Naive thymus-derived CD4-positive, alpha-beta T cell (primary cell): Measurements from ENCODE around the gene OR7A10. TPM values are rescaled to one million over a fixed set of nuclear protein-coding genes. Genes with fewer than 3 reads are reported as not detected.

Source experiments
- ATAC-seq: fragments of 150-1000 bp; cut with Tn5 transposase; 2 replicates; pipeline ENCODE4 v1.10.0; 2021; ENCODE audit warnings: mild to moderate bottlenecking, moderate library complexity
- CTCF ChIA-PET: fragments of 350-600 bp; sonication (Branson Sonifier 250); formaldehyde crosslinking; loops from one replicate; lab custom pipeline; 2021; ENCODE audit warnings: antibody characterized with exemption; lab: Charles Lee
- POLR2A ChIA-PET: fragments of 350-600 bp; sonication (Branson Sonifier 250); formaldehyde crosslinking; loops from one replicate; lab custom pipeline; 2021; ENCODE audit warnings: antibody characterized with exemption, inconsistent platforms; lab: Charles Lee
- DNase-seq, 9 donors: peaks; one replicate each; pipeline versions ENCODE4 v3.0.0 to v3.0.0-alpha.2; 2020 to 2022; ENCODE audit warnings: mixed read lengths in 1 of 9
- H3K27ac ChIP-seq: one replicate; pipeline ENCODE4 v1.7.0; 2013; ENCODE audit warnings: mild to moderate bottlenecking, low read depth, low read length, moderate library complexity
- H3K27me3 ChIP-seq, 2 donors: one replicate each; pipeline ENCODE4 v1.7.0; 2013; ENCODE audit warnings: low read length in 2 of 2, mild to moderate bottlenecking in 2 of 2, moderate library complexity in 2 of 2; ENCODE audit not compliant: control insufficient read depth in 2 of 2, insufficient read depth in 2 of 2
- H3K36me3 ChIP-seq, 3 experiments: 1 replicate in 2 of 3; 2 replicates in 1 of 3; pipeline ENCODE4 v1.7.0; 2013; ENCODE audit warnings: low read length in 3 of 3, mild to moderate bottlenecking in 3 of 3, moderate library complexity in 1 of 3; ENCODE audit not compliant: insufficient read depth in 3 of 3, control insufficient read depth in 2 of 3
- H3K4me1 ChIP-seq, 2 donors: one replicate each; pipeline ENCODE4 v1.7.0; 2013; ENCODE audit warnings: low read length in 2 of 2, mild to moderate bottlenecking in 2 of 2, moderate library complexity in 1 of 2; ENCODE audit not compliant: control insufficient read depth in 2 of 2, insufficient read depth in 2 of 2
- H3K4me3 ChIP-seq: 2 replicates; pipeline ENCODE4 v1.7.0; 2013; ENCODE audit warnings: mild to moderate bottlenecking, low read length
- H3K9me3 ChIP-seq, 3 experiments: 1 replicate in 2 of 3; 2 replicates in 1 of 3; pipeline ENCODE4 v1.7.0; 2013; ENCODE audit warnings: low read length in 3 of 3; ENCODE audit not compliant: control insufficient read depth in 2 of 3
- H3K27ac Mint-ChIP-seq, 9 donors: one replicate each; pipeline ENCODE4 v1.8.0; 2020 to 2022; ENCODE audit warnings: mixed read lengths in 9 of 9, mild to moderate bottlenecking in 8 of 9, moderate library complexity in 5 of 9, inconsistent platforms in 2 of 9
- H3K27me3 Mint-ChIP-seq, 5 donors: one replicate each; pipeline ENCODE4 v1.8.0; 2021 to 2022; ENCODE audit warnings: mixed read lengths in 5 of 5, mild to moderate bottlenecking in 1 of 5
- H3K36me3 Mint-ChIP-seq, 5 donors: one replicate each; pipeline ENCODE4 v1.8.0; 2020 to 2022; ENCODE audit warnings: mixed read lengths in 5 of 5, mild to moderate bottlenecking in 3 of 5, inconsistent platforms in 1 of 5
- H3K4me1 Mint-ChIP-seq, 7 donors: one replicate each; pipeline ENCODE4 v1.8.0; 2020 to 2022; ENCODE audit warnings: mixed read lengths in 7 of 7, mild to moderate bottlenecking in 3 of 7, inconsistent platforms in 1 of 7
- H3K4me3 Mint-ChIP-seq, 10 donors: one replicate each; pipeline ENCODE4 v1.8.0; 2020 to 2022; ENCODE audit warnings: mild to moderate bottlenecking in 10 of 10, mixed read lengths in 10 of 10, moderate library complexity in 6 of 10, inconsistent platforms in 2 of 10
- H3K9me3 Mint-ChIP-seq, 11 donors: one replicate each; pipeline ENCODE4 v1.8.0; 2020 to 2022; ENCODE audit warnings: mixed read lengths in 11 of 11, mild to moderate bottlenecking in 4 of 11, inconsistent platforms in 1 of 11, moderate library complexity in 1 of 11
- intact Hi-C, 2 donors: fragments of 100-400 bp; cut with micrococcal nuclease; formaldehyde crosslinking; loops; one replicate each; pipeline ENCODE4 v1.15.1; 2023
- polyA plus RNA-seq, 2 donors: library from polyadenylated mRNA; unstranded; fragments of 300-500 nt; fragmentation: Illumina TruSeq; gene quantifications; one replicate each; pipeline ENCODE4 v1.2.3, GENCODE V29; 2021
- total RNA-seq, 6 experiments: library from RNA in 5 of 6; stranded (reverse) in 5 of 6; gene quantifications; 1 replicate in 5 of 6; 2 replicates in 1 of 6; pipeline ENCODE4 v1.2.3 and lab custom pipeline; 2021 to 2026

The OR7A10 gene
- total and polyA plus RNA-seq, 7 experiments from 2014 or later = not detected

DNA sequence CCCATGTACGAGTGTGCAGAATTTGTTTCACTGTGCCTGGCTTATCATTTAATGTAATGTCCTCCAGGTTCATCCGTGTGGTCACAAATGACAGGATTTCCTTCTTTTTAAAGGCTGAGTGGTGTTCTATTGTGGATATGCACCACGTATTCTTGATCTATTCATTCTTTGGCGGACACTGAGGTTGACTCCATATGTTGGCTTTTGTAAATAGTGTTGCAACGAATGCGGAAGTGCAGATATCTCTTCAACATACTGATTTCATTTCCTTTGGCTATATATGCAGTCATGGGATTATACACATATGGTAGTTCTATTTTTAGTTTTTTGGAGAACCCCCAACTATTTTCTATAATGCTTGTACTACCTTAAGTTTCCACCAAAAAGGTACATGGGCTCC is 26.8 kb downstream of the OR7A10 start:
- POLR2A ChIA-PET = no interaction called here
- Mint-ChIP-seq H3K4me3 (no peak overlapping the region), H3K27me3 (peaks cover 4 to 44% (median 42%) of the 10 kb centered on the region in 5 donors)

DNA sequence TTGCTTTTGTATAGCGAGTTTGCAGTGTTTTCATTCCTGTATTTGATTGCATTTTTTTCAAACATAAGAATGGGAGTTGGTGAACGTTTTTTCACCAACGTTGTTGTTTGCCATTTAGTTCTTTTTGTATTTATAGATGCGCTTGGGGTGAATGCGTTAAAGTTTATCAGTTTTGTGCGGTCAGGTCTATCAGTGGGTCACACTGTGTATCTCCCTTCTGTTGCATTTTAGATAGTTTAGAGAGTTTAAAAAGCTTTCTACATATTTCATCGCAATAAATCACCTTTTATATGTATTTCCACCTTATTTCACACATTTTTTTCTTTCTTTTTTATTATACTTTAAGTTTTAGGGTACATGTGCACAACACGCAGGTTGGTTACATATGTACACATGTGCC is 30.1 kb downstream of the OR7A10 start:
- H3K4me1 Mint-ChIP-seq = peaks cover 0 to 3% (median 0%) of the 10 kb centered on the region in 7 donors
- H3K9me3 Mint-ChIP-seq = peaks cover 0 to 4% (median 0%) of the 10 kb centered on the region in 11 donors
- Histone ChIP-seq H3K4me3 (no peak overlapping the region), H3K27ac (no peak overlapping the region), H3K9me3 (no peaks in the 10 kb centered on the region), H3K27me3 (no peaks in the 10 kb centered on the region), H3K4me1 (no peaks in the 10 kb centered on the region), H3K36me3 (no peaks in the 10 kb centered on the region)
- POLR2A ChIA-PET = no interaction called here
- no peak for DNase-seq
- no peak overlapping the region for H3K27ac Mint-ChIP-seq
- no peak for ATAC-seq
- intact Hi-C loops = no loop called here
- CTCF ChIA-PET = no interaction called here
- H3K27me3 Mint-ChIP-seq = peaks cover 0 to 22% (median 11%) of the 10 kb centered on the region in 5 donors
- peaks cover 0 to 3% (median 0%) of the 10 kb centered on the region in 5 donors for H3K36me3 Mint-ChIP-seq
- no peak overlapping the region for H3K4me3 Mint-ChIP-seq

More for the DNA sequence above, 26.8 kb downstream of the OR7A10 start:
- CTCF ChIA-PET = no interaction called here
- Histone ChIP-seq H3K4me3 (no peak overlapping the region), H3K36me3 (no peaks in the 10 kb centered on the region), H3K27me3 (peaks cover 0 to 3% of the 10 kb centered on the region in 2 donors), H3K9me3 (no peaks in the 10 kb centered on the region), H3K4me1 (no peaks in the 10 kb centered on the region), H3K27ac (no peak overlapping the region)
- Mint-ChIP-seq H3K4me1 (peaks cover 0 to 2% (median 0%) of the 10 kb centered on the region in 7 donors), H3K9me3 (peaks cover 0 to 6% (median 4%) of the 10 kb centered on the region in 11 donors), H3K36me3 (peaks cover 0 to 3% (median 0%) of the 10 kb centered on the region in 5 donors), H3K27ac (no peak overlapping the region)
- intact Hi-C loops = no loop called here
- DNase-seq (no peak), ATAC-seq (no peak)

DNA sequence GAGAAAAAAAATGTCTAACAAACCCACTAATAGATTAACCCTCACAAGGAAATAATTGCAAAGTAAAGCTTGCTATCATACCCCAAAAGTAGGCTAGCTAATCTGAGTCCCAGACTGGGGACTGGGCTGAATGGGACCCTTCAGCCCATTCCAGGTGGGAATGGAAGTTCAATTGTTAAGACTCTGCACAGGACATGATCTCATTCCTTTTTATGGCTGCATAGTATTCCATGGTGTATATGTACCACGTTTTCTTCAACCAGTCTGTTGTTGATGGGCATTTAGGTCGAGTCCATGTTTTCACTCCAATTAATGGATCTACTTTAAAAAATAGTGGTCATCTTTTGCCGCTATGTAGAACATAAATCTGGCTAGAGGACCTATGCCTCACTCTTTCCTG is 31.7 kb downstream of the OR7A10 start:
- Histone ChIP-seq H3K27me3 (no peaks in the 10 kb centered on the region), H3K4me1 (no peaks in the 10 kb centered on the region), H3K36me3 (no peaks in the 10 kb centered on the region), H3K27ac (no peak overlapping the region), H3K4me3 (no peak overlapping the region), H3K9me3 (no peaks in the 10 kb centered on the region)
- Mint-ChIP-seq H3K4me1 (peaks cover 0 to 3% (median 0%) of the 10 kb centered on the region in 7 donors), H3K36me3 (peaks cover 0 to 3% (median 0%) of the 10 kb centered on the region in 5 donors), H3K27me3 (peaks cover 0 to 16% (median 11%) of the 10 kb centered on the region in 5 donors), H3K27ac (no peak overlapping the region), H3K9me3 (peaks cover 0 to 4% (median 0%) of the 10 kb centered on the region in 11 donors), H3K4me3 (no peak overlapping the region)
- ATAC-seq (no peak), DNase-seq (no peak)
- intact Hi-C loops = no loop called here
- ChIA-PET CTCF (no interaction called here), POLR2A (no interaction called here)

DNA sequence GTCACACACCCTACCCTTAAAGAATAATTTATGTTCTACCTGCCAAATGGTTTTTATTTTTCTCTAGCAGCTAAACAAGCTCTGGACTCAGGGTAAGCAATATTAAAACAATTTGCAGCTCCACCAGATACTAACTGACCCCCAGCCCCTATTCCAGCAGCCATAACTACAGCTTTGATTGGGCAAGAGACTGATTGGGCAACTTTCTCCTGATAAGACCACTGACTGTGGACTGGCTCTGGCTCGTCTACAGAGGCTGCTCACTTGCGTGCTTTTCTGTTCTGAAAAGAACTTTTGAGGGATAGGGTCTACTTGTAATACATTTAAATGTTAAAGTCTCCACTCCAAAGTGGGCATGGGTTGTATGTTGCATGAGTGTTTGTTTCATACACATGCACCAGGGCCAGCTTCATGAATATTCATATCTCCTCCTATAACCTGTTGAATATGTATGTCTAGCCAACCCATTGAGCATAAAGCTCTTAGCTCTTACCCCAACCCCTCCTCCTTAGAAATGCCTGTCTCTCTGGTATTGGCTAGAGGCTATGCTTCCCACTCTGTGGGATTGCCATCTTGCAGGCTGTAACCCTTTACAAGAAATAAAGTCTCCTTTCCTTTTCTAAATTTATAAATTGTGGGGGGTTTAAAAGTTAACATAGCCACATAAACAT is 33.6 kb downstream of the OR7A10 start:
- H3K4me1 ChIP-seq = no peaks in the 10 kb centered on the region
- H3K27ac ChIP-seq = no peak overlapping the region
- ChIA-PET POLR2A (no interaction called here), CTCF (no interaction called here)
- no peak overlapping the region for H3K4me3 ChIP-seq
- no peaks in the 10 kb centered on the region for H3K36me3 ChIP-seq
- Mint-ChIP-seq H3K27ac (no peak overlapping the region), H3K27me3 (peaks cover 0 to 8% (median 4%) of the 10 kb centered on the region in 5 donors), H3K4me1 (peaks cover 0 to 3% (median 0%) of the 10 kb centered on the region in 7 donors), H3K9me3 (peaks cover 0 to 4% (median 0%) of the 10 kb centered on the region in 11 donors), H3K4me3 (no peak overlapping the region), H3K36me3 (peaks cover 0 to 3% (median 0%) of the 10 kb centered on the region in 5 donors)
- no peaks in the 10 kb centered on the region for H3K9me3 ChIP-seq
- intact Hi-C loops = no loop called here
- no peak for DNase-seq
- H3K27me3 ChIP-seq = no peaks in the 10 kb centered on the region
- ATAC-seq = no peak

DNA sequence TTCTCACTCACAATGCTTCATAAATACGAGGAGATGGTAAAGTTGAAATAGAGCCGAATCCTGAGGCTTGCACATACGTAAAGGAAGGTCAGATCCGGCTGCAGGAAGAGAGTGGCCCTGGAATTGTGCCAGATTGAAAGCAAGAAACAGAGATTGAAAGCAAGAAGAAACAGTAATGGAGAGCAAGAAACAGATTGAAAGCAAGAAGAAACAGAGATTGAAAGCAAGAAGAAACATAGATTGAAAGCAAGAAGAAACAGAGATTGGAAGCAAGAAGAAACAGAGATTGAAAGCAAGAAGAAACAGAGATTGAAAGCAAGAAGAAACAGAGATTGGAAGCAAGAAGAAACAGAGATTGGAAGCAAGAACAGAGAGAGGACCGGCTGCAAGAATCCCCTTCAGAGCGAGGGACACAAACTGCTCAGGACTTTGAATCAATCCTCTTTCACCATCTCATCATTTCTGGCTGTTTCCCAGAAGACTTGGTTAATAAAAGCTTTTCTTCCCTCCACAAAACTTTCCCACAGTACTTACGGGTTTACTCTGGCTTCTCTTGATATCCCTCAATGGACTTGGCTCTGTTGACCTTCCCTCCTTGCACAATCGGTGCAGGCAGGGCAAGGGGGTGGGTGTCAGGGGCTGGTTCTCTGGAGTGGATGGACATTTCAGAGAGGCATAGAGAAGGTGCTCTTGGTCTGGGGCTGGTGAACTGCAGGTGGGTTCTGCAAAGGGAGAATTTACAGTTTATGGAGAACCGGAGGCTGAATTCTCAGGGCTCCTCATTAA is 39.3 kb downstream of the OR7A10 start:
- Histone ChIP-seq H3K36me3 (no peaks in the 10 kb centered on the region), H3K4me3 (no peak overlapping the region), H3K27me3 (no peaks in the 10 kb centered on the region), H3K27ac (no peak overlapping the region), H3K4me1 (no peaks in the 10 kb centered on the region), H3K9me3 (no peaks in the 10 kb centered on the region)
- ATAC-seq (no peak), DNase-seq (no peak)
- CTCF ChIA-PET = no interaction called here
- Mint-ChIP-seq H3K27me3 (peaks cover 0 to 13% (median 7%) of the 10 kb centered on the region in 5 donors), H3K4me1 (peaks cover 0 to 5% (median 4%) of the 10 kb centered on the region in 7 donors), H3K27ac (no peak overlapping the region), H3K4me3 (no peak overlapping the region), H3K36me3 (no peaks in the 10 kb centered on the region), H3K9me3 (no peaks in the 10 kb centered on the region)
- POLR2A ChIA-PET = no interaction called here
- intact Hi-C loops = no loop called here

DNA sequence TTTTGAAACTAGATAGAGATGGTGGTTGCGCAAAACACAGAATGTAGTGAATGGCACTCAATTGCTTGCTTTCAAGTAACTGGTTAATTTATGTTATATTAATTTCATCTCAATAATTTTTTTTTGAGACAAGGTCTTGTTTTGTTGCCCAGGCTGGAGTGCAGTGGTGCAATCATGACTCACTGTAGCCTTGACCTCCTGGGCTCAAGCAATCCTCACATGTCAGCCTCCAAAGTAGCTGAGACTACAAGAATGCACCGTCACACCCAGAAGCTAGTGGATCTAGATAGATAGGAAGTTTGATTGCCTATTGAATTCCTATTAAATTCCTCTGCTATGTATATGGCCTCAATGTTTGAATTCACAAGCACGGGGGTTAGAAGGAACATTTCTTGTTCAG is 44.0 kb downstream of the OR7A10 start:
- H3K36me3 Mint-ChIP-seq = no peaks in the 10 kb centered on the region
- Histone ChIP-seq H3K27me3 (no peaks in the 10 kb centered on the region), H3K36me3 (no peaks in the 10 kb centered on the region), H3K4me3 (no peak overlapping the region), H3K4me1 (no peaks in the 10 kb centered on the region), H3K9me3 (no peaks in the 10 kb centered on the region), H3K27ac (no peak overlapping the region)
- CTCF ChIA-PET = no interaction called here
- POLR2A ChIA-PET = no interaction called here
- H3K27ac Mint-ChIP-seq = no peak overlapping the region
- intact Hi-C loops = no loop called here
- no peak for ATAC-seq
- no peaks in the 10 kb centered on the region for H3K9me3 Mint-ChIP-seq
- H3K4me1 Mint-ChIP-seq = peaks cover 0 to 5% (median 2%) of the 10 kb centered on the region in 7 donors
- DNase-seq = no peak
- no peak overlapping the region for H3K4me3 Mint-ChIP-seq
- peaks cover 0 to 32% (median 16%) of the 10 kb centered on the region in 5 donors for H3K27me3 Mint-ChIP-seq
